Measurements from ENCODE around the gene MTX1. TPM values are rescaled to one million over a fixed set of nuclear protein-coding genes. Genes with fewer than 3 reads are reported as not detected.
A peak's percentile ranks its signal among the peaks of the same experiment; 100 is the strongest.

Gene MTX1
- total RNA-seq, 2 experiments from 2014 or later, result 43.9 to 70.2 TPM

GRCh38 chr1:155169541-155169940 lies 39.0 kb upstream of the MTX1 start:
- POLR2A ChIA-PET, result interaction anchor here (0.6 kb wide), 1 partner anchor 33 kb away, joined by 3 read pairs; no protein-coding TSS in a partner anchor
- BruUV-seq (replicated peaks), result no TSS peak

GRCh38 chr1:155170101-155170785 lies 38.3 kb upstream of the MTX1 start:
- CTCF ChIA-PET (ENCODE audit: unreplicated experiment), result interaction anchor here (0.6 kb wide), 1 partner anchor 79 kb away, joined by 4 read pairs; no protein-coding TSS in a partner anchor
- TSS peak; percentile 58 for BruUV-seq (replicated peaks)
- intact Hi-C loops (cut with micrococcal nuclease; ENCODE audit: unreplicated experiment), result no loop called here

More at GRCh38 chr1:155169541-155169940, 39.0 kb upstream of the MTX1 start:
- H3K79me2 ChIP-seq (ENCODE audit: insufficient read depth, low read depth, low read length), result peaks cover 14% of the 10 kb centered on the region; the same call in 1 of the 2 replicates
- intact Hi-C loops (cut with micrococcal nuclease; ENCODE audit: unreplicated experiment), result no loop called here
- no peak for DNase-seq (ENCODE audit: low spot score)
- CTCF ChIA-PET (ENCODE audit: unreplicated experiment), result no interaction called here
- no peaks in the 10 kb centered on the region for H4K20me1 ChIP-seq (ENCODE audit: insufficient read depth, low read length)
- H3K4me1 ChIP-seq (ENCODE audit: insufficient read depth, low read length, poor library complexity, severe bottlenecking), result peaks cover 36% of the 10 kb centered on the region
- H3K9me3 ChIP-seq (ENCODE audit: low read length), result no peaks in the 10 kb centered on the region
- peaks cover 18% of the 10 kb centered on the region; the same call in 1 of the 2 replicates for H3K36me3 ChIP-seq (ENCODE audit: insufficient read depth, low read length)
- H2AFZ ChIP-seq (ENCODE audit: low read length), result no peak overlapping the region
- H3K27ac ChIP-seq (ENCODE audit: low read depth, low read length, poor library complexity, severe bottlenecking), result no peak overlapping the region
- H3K9me2 ChIP-seq (ENCODE audit: insufficient read depth, low read length), result no peaks in the 10 kb centered on the region
- H3K4me2 ChIP-seq (ENCODE audit: low read length), result no peak overlapping the region
- no peak overlapping the region for H3K4me3 ChIP-seq (ENCODE audit: low read depth, low read length, poor library complexity, severe bottlenecking)
- TF ChIP-seq CTCF (conservative IDR thresholded peaks at IDR 0.05; ENCODE audit: low read length) (no peak), EZH2phosphoT487 (IDR thresholded peaks at IDR 0.05; ENCODE audit: borderline replicate concordance, low read depth, low read length) (no peak)

GRCh38 chr1:155170806-155171205 lies 37.7 kb upstream of the MTX1 start:
- Histone ChIP-seq H3K4me1 (ENCODE audit: insufficient read depth, low read length, poor library complexity, severe bottlenecking) (peaks cover 41% of the 10 kb centered on the region), H4K20me1 (ENCODE audit: insufficient read depth, low read length) (no peaks in the 10 kb centered on the region), H3K4me2 (ENCODE audit: low read length) (no peak overlapping the region), H3K79me2 (ENCODE audit: insufficient read depth, low read depth, low read length) (peaks cover 14% of the 10 kb centered on the region; the same call in 1 of the 2 replicates), H3K27ac (ENCODE audit: low read depth, low read length, poor library complexity, severe bottlenecking) (no peak overlapping the region), H3K4me3 (ENCODE audit: low read depth, low read length, poor library complexity, severe bottlenecking) (no peak overlapping the region), H3K36me3 (ENCODE audit: insufficient read depth, low read length) (peaks cover 18% of the 10 kb centered on the region; the same call in 1 of the 2 replicates), H3K9me2 (ENCODE audit: insufficient read depth, low read length) (no peaks in the 10 kb centered on the region), H3K9me3 (ENCODE audit: low read length) (no peaks in the 10 kb centered on the region), H2AFZ (ENCODE audit: low read length) (no peak overlapping the region)
- intact Hi-C loops (cut with micrococcal nuclease; ENCODE audit: unreplicated experiment), result no loop called here
- BruUV-seq (replicated peaks), result no TSS peak
- ChIA-PET CTCF (ENCODE audit: unreplicated experiment) (interaction anchor here (0.6 kb wide), 1 partner anchor 80 kb away, joined by 4 read pairs; no protein-coding TSS in a partner anchor), POLR2A (interaction anchor here (0.7 kb wide), 2 partner anchors 23 to 52 kb away, joined by 4 read pairs; no protein-coding TSS in a partner anchor)
- no peak for DNase-seq (ENCODE audit: low spot score)
- no peak for TF ChIP-seq CTCF (conservative IDR thresholded peaks at IDR 0.05; ENCODE audit: low read length)
- no peak for TF ChIP-seq EZH2phosphoT487 (IDR thresholded peaks at IDR 0.05; ENCODE audit: borderline replicate concordance, low read depth, low read length)

More at GRCh38 chr1:155170101-155170785, 38.3 kb upstream of the MTX1 start:
- peaks cover 18% of the 10 kb centered on the region; the same call in 1 of the 2 replicates for H3K36me3 ChIP-seq (ENCODE audit: insufficient read depth, low read length)
- H3K9me3 ChIP-seq (ENCODE audit: low read length), result no peaks in the 10 kb centered on the region
- peaks cover 14% of the 10 kb centered on the region; the same call in 1 of the 2 replicates for H3K79me2 ChIP-seq (ENCODE audit: insufficient read depth, low read depth, low read length)
- H3K9me2 ChIP-seq (ENCODE audit: insufficient read depth, low read length), result no peaks in the 10 kb centered on the region
- no peak overlapping the region for H3K27ac ChIP-seq (ENCODE audit: low read depth, low read length, poor library complexity, severe bottlenecking)
- peaks cover 41% of the 10 kb centered on the region for H3K4me1 ChIP-seq (ENCODE audit: insufficient read depth, low read length, poor library complexity, severe bottlenecking)
- POLR2A ChIA-PET, result interaction anchor here (0.7 kb wide), 1 partner anchor 52 kb away, joined by 4 read pairs; no protein-coding TSS in a partner anchor
- no peaks in the 10 kb centered on the region for H4K20me1 ChIP-seq (ENCODE audit: insufficient read depth, low read length)
- TF ChIP-seq EZH2phosphoT487 (IDR thresholded peaks at IDR 0.05; ENCODE audit: borderline replicate concordance, low read depth, low read length), result no peak
- no peak overlapping the region for H3K4me2 ChIP-seq (ENCODE audit: low read length)
- H2AFZ ChIP-seq (ENCODE audit: low read length), result no peak overlapping the region
- DNase-seq (ENCODE audit: low spot score), result no peak
- H3K4me3 ChIP-seq (ENCODE audit: low read depth, low read length, poor library complexity, severe bottlenecking), result no peak overlapping the region

Measured in OCI-LY7 (cell line).